Activated gamma-delta T cell treated with anti-CD3 and anti-CD28 coated beads, Interleukin-2, amount 50 U/mL, for 16 hours (primary cell): Measurements from ENCODE around the gene XDH.

Experiments used
- DNase-seq: peaks from one replicate; pipeline ENCODE4 v3.0.0-alpha.2; 2020; ENCODE audit warnings: low read depth

Gene XDH

GRCh38 chr2:31329081-31329625, 85.4 kb downstream of the XDH start:
- no peak for DNase-seq

GRCh38 chr2:31328026-31328425, 86.5 kb downstream of the XDH start:
- DNase-seq, result no peak

GRCh38 chr2:31327505-31327904, 87.0 kb downstream of the XDH start:
- no peak for DNase-seq

GRCh38 chr2:31324016-31324633, 90.4 kb downstream of the XDH start:
- DNase-seq, result no peak

GRCh38 chr2:31322371-31322770, 92.2 kb downstream of the XDH start:
- no peak for DNase-seq

GRCh38 chr2:31319406-31320175, 95.0 kb downstream of the XDH start:
- no peak for DNase-seq

- peak; percentile 7 for DNase-seq
Measured at GRCh38 chr2:31318361-31319336, 95.9 kb downstream of the XDH start.

GRCh38 chr2:31317396-31317795, 97.1 kb downstream of the XDH start:
- DNase-seq, result no peak

- DNase-seq, result no peak
Measured at GRCh38 chr2:31314761-31315160, 99.8 kb downstream of the XDH start.

GRCh38 chr2:31312898-31313297, 101.6 kb downstream of the XDH start:
- no peak for DNase-seq

- no peak for DNase-seq
Measured at GRCh38 chr2:31304816-31305215, 109.7 kb downstream of the XDH start.

GRCh38 chr2:31302940-31303563, 111.5 kb downstream of the XDH start:
- DNase-seq, result no peak

- no peak for DNase-seq
Measured at GRCh38 chr2:31300309-31300708, 114.2 kb downstream of the XDH start.

GRCh38 chr2:31299547-31299946, 115.0 kb downstream of the XDH start:
- DNase-seq, result no peak

- DNase-seq, result no peak
Measured at GRCh38 chr2:31297751-31298150, 116.8 kb downstream of the XDH start.

- no peak for DNase-seq
Measured at GRCh38 chr2:31296641-31297287, 117.8 kb downstream of the XDH start.

- DNase-seq, result no peak
Measured at GRCh38 chr2:31294196-31294595, 120.3 kb downstream of the XDH start.

GRCh38 chr2:31287654-31288053, 126.9 kb downstream of the XDH start:
- DNase-seq, result no peak

- no peak for DNase-seq
Measured at GRCh38 chr2:31286961-31287550, 127.5 kb downstream of the XDH start.

- no peak for DNase-seq
Measured at GRCh38 chr2:31286230-31286629, 128.3 kb downstream of the XDH start.
